Gastrocnemius medialis (tissue), 4 donors: ENCODE data around the gene CES4A.
"Not testable (repeated sequence)": the region's sequence is repeated elsewhere in the genome, so short reads cannot be mapped to it uniquely, and the experiment has no call there.

Experiments used
- POLR2A ChIP-seq, 2 donors: fragments of 450-650 bp; IDR thresholded peaks; one replicate each; pipeline ENCODE4 v1.6.1; 2017; ENCODE audit warnings: antibody characterized with exemption in 2 of 2, mild to moderate bottlenecking in 2 of 2, moderate library complexity in 2 of 2
- TF ChIP-seq, protein P1 (sequence below), 5 experiments: fragments of 450-650 bp in 3 of 5; fragments of 200-600 bp in 2 of 5; sonication (generic) in 2 of 5; IDR thresholded peaks in 4 of 5; conservative IDR thresholded peaks in 1 of 5; 1 replicate in 4 of 5; 2 replicates in 1 of 5; pipeline ENCODE4 v1.5.1; 2016 to 2019; ENCODE audit warnings: antibody characterized with exemption in 5 of 5, mild to moderate bottlenecking in 3 of 5, moderate library complexity in 3 of 5

DNA sequence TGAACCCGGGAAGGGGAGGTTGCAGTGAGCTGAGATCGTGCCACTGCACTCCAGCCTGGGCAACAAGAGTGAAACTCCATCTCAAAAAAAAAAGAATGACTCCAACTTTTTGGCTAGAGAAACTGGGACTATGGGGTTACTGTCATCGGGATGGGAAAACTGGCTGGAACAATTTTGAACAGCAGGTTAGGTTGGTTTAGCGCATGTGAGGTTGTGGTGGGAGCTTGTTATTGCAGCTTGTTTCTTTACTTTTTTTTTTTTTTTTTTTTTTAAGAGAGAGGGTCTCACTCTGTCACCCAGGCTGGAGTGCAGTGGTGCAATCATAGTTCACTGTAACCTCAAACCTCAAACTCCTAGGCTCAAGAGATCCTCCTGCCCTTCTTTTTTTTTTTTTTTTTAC, 53.1 kb downstream of the CES4A start:
- TF ChIP-seq, protein P1, sequence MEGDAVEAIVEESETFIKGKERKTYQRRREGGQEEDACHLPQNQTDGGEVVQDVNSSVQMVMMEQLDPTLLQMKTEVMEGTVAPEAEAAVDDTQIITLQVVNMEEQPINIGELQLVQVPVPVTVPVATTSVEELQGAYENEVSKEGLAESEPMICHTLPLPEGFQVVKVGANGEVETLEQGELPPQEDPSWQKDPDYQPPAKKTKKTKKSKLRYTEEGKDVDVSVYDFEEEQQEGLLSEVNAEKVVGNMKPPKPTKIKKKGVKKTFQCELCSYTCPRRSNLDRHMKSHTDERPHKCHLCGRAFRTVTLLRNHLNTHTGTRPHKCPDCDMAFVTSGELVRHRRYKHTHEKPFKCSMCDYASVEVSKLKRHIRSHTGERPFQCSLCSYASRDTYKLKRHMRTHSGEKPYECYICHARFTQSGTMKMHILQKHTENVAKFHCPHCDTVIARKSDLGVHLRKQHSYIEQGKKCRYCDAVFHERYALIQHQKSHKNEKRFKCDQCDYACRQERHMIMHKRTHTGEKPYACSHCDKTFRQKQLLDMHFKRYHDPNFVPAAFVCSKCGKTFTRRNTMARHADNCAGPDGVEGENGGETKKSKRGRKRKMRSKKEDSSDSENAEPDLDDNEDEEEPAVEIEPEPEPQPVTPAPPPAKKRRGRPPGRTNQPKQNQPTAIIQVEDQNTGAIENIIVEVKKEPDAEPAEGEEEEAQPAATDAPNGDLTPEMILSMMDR (IDR thresholded peaks at IDR 0.05 in 4 of 5, conservative IDR thresholded peaks at IDR 0.05 in 1 of 5) = not testable (repeated sequence)
- not testable (repeated sequence) for TF ChIP-seq POLR2A (IDR thresholded peaks at IDR 0.05)
